HG03039 (cell line): Measurements from ENCODE around the gene PYROXD2.
"Not testable (repeated sequence)": the region's sequence is repeated elsewhere in the genome, so short reads cannot be mapped to it uniquely, and the experiment has no call there.

ENCODE experiments used
- ATAC-seq: cut with Tn5 transposase; IDR thresholded peaks from one replicate; pipeline ENCODE4 v1.9.1; 2021; ENCODE audit warnings: mild to moderate bottlenecking, moderate library complexity; ENCODE audit not compliant: unreplicated experiment

The PYROXD2 gene

DNA sequence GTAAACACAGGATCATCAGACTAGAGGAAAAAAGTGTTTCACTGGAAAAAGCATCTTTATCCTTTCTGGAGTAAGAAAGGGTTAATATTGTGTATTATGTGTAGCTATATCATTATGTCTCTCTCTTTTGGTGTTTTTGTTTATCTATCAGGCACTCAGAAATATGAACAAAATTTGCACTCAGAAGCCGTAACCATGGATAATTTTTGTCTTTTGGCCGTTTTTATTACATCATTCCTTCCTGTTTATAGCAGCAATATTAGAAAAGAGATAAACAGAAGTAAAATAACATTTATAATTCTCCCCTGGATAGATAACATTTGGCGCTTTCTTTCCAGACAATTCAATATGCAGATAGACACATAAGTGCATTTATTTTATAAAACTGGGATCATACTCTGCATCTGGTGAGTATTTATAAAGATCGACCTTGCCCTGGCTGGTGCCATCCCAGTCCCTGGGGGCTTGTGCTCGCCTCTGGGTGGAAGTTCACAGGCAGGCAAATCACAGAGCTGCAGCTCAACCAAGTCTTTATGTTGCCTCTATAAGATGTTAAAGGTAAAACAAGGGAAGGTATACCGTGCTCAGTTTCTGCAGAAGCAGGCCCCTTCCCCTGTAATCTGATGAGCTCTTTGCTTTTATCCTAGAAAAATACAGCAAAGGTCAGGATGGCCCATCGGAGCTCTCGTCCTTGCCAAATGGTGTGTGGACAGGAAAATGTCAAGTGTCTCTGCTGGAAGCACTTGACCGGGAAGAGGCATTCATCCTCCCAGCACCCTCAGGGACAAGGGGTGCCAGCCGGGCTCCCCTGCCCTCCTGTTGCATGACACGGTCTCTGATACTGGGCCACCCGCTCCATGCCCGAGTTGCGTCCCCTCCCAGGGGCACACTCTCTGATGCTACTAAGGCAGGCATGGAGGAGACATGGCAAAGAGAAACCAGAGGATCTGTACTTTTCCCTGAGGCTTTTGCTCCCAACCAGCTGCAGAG is 43.9 kb downstream of the PYROXD2 start:
- ATAC-seq = no peak

- no peak for ATAC-seq
These were observed 45.2 kb downstream of the PYROXD2 start for GRCh38 chr10:98369801-98370200.

DNA sequence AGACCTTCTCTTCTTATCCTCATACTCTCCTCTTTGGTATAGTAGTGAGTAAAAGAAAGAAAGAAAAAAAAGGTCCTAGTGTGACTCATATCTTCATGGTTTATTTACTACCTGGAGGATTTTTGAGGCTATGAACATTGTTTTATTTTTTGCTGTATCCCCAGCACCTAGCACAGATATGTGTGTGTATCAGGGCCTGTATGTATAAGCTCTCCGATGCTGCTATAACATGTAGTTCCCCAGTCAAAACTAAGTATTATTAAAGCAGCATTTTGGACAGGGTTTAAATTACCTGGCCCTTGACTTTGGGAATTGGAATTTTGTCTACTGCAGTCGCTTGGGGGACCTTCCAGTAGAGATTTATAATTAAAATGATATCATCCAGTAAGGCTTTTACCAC is 46.3 kb downstream of the PYROXD2 start:
- ATAC-seq = no peak

- ATAC-seq = no peak
These were observed 47.2 kb downstream of the PYROXD2 start for GRCh38 chr10:98367604-98368451.

- no peak for ATAC-seq
These were observed 48.9 kb downstream of the PYROXD2 start for GRCh38 chr10:98366062-98366530.

DNA sequence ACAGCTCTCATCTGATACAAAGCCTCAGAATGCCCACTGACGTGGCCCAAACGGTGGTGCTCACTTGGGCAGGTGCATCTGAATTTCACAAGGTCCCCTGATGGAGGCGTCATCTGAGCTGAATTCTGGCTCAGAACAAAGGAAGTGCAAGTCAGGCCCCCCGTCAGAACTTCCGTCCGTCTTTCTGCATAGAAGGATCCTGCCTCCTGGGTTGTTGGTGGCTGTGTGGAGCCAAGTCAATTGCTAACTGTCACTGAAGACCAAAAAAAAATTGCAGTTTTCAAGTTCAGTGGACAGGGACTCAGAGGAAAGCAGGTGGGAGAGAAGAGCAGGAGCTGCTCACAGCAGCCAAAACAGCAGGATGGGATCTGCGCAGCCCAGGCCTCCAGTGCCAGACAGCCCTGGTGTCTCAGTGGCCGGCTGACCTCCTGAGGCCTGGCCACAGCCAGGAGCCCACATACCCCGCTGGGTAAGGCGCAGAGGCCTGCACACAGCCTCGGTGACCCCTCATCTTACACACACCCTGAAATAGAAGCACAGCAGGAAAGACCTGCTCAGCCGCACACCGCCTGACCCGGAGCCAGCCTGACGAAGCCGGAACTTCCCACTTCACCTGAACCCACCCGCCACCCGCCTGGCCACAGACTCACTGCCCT is 49.4 kb downstream of the PYROXD2 start:
- no peak for ATAC-seq

DNA sequence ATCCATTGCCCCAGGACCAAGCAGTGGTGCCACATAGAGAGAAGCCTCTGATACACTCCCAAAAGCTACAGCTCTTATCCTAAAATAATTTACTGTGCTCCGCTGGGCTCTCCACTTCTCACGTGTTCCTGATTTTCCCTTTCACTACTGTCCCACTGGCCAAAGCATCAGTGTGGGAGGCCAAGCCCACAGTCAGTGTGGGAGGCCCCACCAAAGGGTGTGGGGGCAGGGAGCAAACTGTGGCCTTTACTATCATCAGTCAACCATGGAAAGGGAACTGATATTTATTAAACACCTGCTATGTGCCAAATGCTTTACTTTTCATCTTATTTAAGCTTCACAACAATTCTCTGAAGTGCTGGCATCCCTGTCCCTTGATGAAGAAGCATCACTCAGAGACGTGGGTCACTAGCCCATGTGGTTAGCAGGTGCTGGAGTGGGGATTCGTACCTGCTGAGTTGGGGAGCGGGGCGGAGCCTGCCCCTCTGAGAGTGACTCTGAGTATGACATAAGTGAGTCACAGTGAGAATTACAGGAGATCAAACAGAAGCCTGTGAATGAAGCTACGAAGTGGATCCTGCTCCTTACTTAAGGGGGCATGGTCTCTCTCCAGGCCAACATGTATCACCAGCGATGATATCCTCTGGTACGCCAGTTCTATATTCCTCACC is 50.4 kb downstream of the PYROXD2 start:
- no peak for ATAC-seq

DNA sequence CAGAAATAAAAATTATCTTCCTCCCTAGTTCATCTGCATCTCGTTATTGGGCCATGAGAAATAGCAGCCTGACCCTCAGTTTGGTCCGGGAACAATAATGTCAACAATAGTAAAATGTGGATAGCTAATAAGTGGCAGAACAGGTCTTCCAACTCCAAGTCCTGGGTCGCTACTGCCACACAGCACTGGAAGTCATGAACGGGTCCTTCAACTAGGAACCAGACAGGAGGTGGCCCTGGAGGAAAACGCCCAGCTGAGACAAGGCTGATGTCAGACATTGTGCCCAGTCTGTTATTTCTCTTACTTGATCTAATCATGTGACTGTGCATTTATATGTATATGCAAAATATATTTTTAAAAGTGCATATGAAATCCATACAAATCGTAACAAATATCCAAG is 51.8 kb downstream of the PYROXD2 start:
- ATAC-seq = no peak

DNA sequence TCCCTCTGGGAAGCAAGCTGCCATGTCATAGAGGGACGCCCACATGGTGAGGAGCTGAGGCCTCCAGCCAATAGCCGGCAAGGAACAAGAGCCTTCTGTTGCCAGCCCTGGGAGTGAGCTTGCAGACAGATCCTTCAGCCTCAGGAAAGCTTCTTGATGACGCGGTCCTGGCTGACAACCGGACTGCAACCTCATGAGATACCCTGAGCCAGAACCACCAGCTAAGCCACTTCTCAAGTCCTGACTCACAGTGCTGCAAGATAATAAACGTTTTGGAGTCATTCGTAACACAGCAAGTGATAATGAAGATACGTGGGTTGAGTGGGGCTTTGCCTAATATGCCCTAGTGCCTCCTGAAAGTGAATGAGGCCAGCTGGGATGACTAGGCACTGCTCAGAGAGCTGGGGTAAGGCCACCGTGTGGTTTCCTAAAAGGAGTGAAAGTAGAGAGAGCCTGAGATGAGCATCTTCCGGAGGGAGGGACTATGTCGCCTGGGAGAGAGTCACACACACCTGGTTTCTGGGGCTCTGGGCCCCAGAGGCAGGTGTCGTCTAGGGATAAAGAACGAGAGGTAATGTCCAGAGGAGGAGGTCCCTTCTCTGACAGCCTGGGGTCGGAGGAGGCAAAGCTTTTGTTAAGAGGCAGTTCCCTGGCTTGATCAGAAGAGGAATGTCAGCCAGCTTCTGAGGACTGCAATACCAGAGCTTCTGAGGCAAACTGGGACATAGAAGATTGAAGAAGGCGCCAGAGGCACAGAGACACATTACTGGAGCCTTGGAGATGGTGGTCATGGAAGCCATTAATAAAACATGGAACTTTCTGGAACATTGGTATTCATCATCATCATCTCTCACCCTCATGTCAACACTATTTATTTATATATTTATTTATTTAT is 53.6 kb downstream of the PYROXD2 start:
- ATAC-seq = peak; percentile 97

DNA sequence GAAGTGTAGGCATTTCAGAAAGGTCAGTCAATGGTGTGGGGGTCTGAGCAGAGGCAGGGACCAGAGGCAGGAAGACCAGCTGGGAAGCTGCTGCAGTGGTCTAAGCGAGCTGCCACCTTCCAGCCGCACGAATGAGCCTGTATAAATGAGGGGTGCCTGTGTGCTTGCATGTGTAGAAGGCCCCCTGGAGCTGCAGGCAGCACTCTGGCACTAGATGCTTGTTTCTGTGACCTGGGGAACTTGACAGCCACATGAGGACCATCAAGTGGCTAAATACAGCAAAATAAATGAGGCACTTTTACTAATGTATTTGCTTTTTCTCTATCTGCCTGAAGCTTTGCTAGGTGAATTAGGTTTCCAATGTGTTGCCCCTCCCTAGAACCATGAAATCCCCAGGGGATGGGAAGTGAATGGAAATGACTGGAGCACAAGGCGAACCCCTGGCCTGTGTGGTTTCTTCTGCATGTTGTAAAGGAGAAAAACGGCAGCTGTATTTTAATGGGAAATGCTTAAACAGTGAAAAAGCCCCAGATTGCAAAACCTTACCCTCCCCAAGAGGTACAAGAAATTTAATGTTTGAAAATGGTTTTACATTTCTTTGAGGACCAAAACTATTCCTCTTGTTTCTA is 57.7 kb downstream of the PYROXD2 start:
- ATAC-seq = no peak

- no peak for ATAC-seq
These were observed 60.5 kb downstream of the PYROXD2 start for GRCh38 chr10:98354491-98354890.

DNA sequence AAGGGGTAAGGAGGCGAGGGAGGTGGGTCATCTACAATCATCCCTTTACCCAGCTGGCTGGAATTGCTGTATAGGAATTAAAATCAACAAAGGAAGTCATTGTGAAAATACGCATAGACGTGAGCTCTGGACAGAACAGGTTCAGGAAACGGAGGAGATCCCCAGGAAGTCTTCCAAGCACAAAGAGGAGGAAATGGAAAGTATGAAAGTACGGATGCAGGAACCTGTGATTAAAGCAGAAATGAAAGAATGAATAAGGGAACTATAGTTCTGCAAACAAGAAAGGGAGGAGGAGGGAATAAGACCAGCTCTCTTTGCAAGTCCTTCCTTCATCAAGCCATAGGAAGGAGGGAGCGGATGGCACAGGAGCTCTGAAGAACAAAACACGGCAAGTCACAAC is 61.8 kb downstream of the PYROXD2 start:
- ATAC-seq = no peak

- ATAC-seq = no peak
These were observed 63.1 kb downstream of the PYROXD2 start for GRCh38 chr10:98351831-98352402.

GRCh38 chr10:98349508-98349922 is 65.5 kb downstream of the PYROXD2 start:
- no peak for ATAC-seq

- ATAC-seq = no peak
These were observed 68.1 kb downstream of the PYROXD2 start for GRCh38 chr10:98346847-98347246.

GRCh38 chr10:98344589-98345038 is 70.4 kb downstream of the PYROXD2 start:
- ATAC-seq = no peak

GRCh38 chr10:98341701-98342100 is 73.3 kb downstream of the PYROXD2 start:
- ATAC-seq = not testable (repeated sequence)

DNA sequence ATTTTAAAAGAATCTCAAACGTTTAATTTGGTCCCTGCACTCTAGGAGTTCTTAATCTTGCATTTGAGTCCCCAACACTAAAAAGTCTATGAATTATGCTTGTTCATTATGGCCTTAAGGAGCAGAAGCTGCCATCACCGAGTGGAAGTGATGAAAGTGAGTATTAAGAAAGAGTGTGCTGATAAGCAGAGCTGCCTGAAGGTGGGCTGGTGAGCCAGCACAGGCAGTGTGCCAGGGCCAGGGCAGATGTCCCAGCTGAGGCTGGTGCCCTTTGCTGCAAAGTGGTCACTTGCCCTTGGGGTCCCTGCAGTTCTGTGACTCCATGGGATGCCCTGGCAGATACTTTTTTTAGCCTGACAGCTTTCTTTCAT is 74.1 kb downstream of the PYROXD2 start:
- ATAC-seq = no peak
